Liver (tissue), 9 donors: ENCODE measurements around the gene NUS1. TPM values are rescaled to one million over a fixed set of nuclear protein-coding genes. Genes with fewer than 3 reads are reported as not detected.
"Not testable (repeated sequence)": the region's sequence is repeated elsewhere in the genome, so short reads cannot be mapped to it uniquely, and the experiment has no call there.

ENCODE experiments used
- DNase-seq: peaks from one replicate; pipeline ENCODE4 v3.0.0-alpha.2; 2017; ENCODE audit warnings: low spot score
- H3K27ac ChIP-seq, 2 donors: one replicate each; pipeline ENCODE4 v1.7.0; 2013; ENCODE audit warnings: inconsistent platforms in 2 of 2, low read length in 2 of 2, control low read depth in 1 of 2, low read depth in 1 of 2, mild to moderate bottlenecking in 1 of 2
- H3K27me3 ChIP-seq, 4 donors: one replicate each; pipeline versions ENCODE4 v1.6.1 to v1.7.0; 2013; ENCODE audit warnings: low read length in 3 of 4, inconsistent platforms in 1 of 4, mild to moderate bottlenecking in 1 of 4, moderate library complexity in 1 of 4; ENCODE audit not compliant: control insufficient read depth in 4 of 4, insufficient read depth in 4 of 4
- H3K36me3 ChIP-seq, 4 donors: one replicate each; pipeline versions ENCODE4 v1.6.1 to v1.7.0; 2013; ENCODE audit warnings: low read length in 3 of 4, mild to moderate bottlenecking in 3 of 4, low read depth in 1 of 4, moderate library complexity in 1 of 4; ENCODE audit not compliant: control insufficient read depth in 4 of 4, insufficient read depth in 3 of 4
- H3K4me1 ChIP-seq, 4 donors: one replicate each; pipeline versions ENCODE4 v1.6.1 to v1.7.0; 2013; ENCODE audit warnings: low read length in 3 of 4, mild to moderate bottlenecking in 3 of 4, moderate library complexity in 1 of 4; ENCODE audit not compliant: control insufficient read depth in 4 of 4, insufficient read depth in 4 of 4
- H3K4me3 ChIP-seq, 3 donors: one replicate each; pipeline versions ENCODE4 v1.6.1 to v1.7.0; 2013; ENCODE audit warnings: low read length in 3 of 3, control low read depth in 1 of 3, low read depth in 1 of 3, mild to moderate bottlenecking in 1 of 3
- H3K9ac ChIP-seq, 2 donors: one replicate each; pipeline ENCODE4 v1.7.0; 2013; ENCODE audit warnings: low read length in 2 of 2, mild to moderate bottlenecking in 2 of 2, moderate library complexity in 2 of 2, control low read depth in 1 of 2, low read depth in 1 of 2
- H3K9me3 ChIP-seq, 4 donors: one replicate each; pipeline versions ENCODE4 v1.6.1 to v1.7.0; 2013; ENCODE audit warnings: low read length in 3 of 4; ENCODE audit not compliant: control insufficient read depth in 4 of 4
- CTCF ChIP-seq: fragments of 150-350 bp; IDR thresholded peaks from 2 replicates; pipeline ENCODE4 v1.5.1; 2017; ENCODE audit warnings: improper control_type of control experiment, low read depth, low read length; ENCODE audit not compliant: missing input control
- EGR1 ChIP-seq, 2 donors: IDR thresholded peaks; 2 replicates each; pipeline ENCODE4 v1.6.1; 2016 to 2018; ENCODE audit warnings: antibody characterized with exemption in 2 of 2, low read depth in 2 of 2
- FOXA1 ChIP-seq: IDR thresholded peaks from 2 replicates; pipeline ENCODE4 v1.6.1; 2016; ENCODE audit warnings: antibody characterized with exemption
- FOXA2 ChIP-seq: IDR thresholded peaks from 2 replicates; pipeline ENCODE4 v1.6.1; 2016; ENCODE audit warnings: antibody characterized with exemption
- GABPA ChIP-seq, 2 donors: IDR thresholded peaks in 1 of 2; conservative IDR thresholded peaks in 1 of 2; 2 replicates each; pipeline ENCODE4 v1.6.1; 2016; ENCODE audit warnings: antibody characterized with exemption in 2 of 2, mild to moderate bottlenecking in 1 of 2, moderate library complexity in 1 of 2
- HNF4A ChIP-seq, 2 donors: conservative IDR thresholded peaks; 2 replicates each; pipeline ENCODE4 v1.6.1; 2016; ENCODE audit warnings: antibody characterized with exemption in 2 of 2, mild to moderate bottlenecking in 2 of 2
- HNF4G ChIP-seq: IDR thresholded peaks from 2 replicates; pipeline ENCODE4 v1.6.1; 2016; ENCODE audit warnings: antibody characterized with exemption
- JUND ChIP-seq, 2 donors: IDR thresholded peaks; 2 replicates each; pipeline ENCODE4 v1.6.1; 2016; ENCODE audit warnings: antibody characterized with exemption in 2 of 2
- NR2F2 ChIP-seq: IDR thresholded peaks from 2 replicates; pipeline ENCODE4 v1.6.1; 2016; ENCODE audit warnings: antibody characterized with exemption
- RAD21 ChIP-seq, 2 donors: IDR thresholded peaks; 2 replicates each; pipeline ENCODE4 v1.6.1; 2016; ENCODE audit warnings: antibody characterized with exemption in 2 of 2, mild to moderate bottlenecking in 2 of 2
- REST ChIP-seq: IDR thresholded peaks from 2 replicates; pipeline ENCODE4 v1.6.1; 2016; ENCODE audit warnings: antibody characterized with exemption, mild to moderate bottlenecking
- RXRA ChIP-seq, 2 donors: IDR thresholded peaks; 2 replicates each; pipeline ENCODE4 v1.6.1; 2017 to 2018; ENCODE audit warnings: antibody characterized with exemption in 2 of 2, mild to moderate bottlenecking in 1 of 2
- SP1 ChIP-seq: IDR thresholded peaks from 2 replicates; pipeline ENCODE4 v1.6.1; 2018; ENCODE audit warnings: antibody characterized with exemption, mild to moderate bottlenecking
- WGBS: extraction: QIAGEN DNeasy Blood & Tissue Kit; methylation state at CpG from one replicate; pipeline ENCODE4 v1.1.7; 2013; 5-methylcytosine and 5-hydroxymethylcytosine counted together
- polyA plus RNA-seq, 2 donors: library from polyadenylated mRNA; stranded (reverse) in 1 of 2; unstranded in 1 of 2; fragments of 200-250 nt in 1 of 2; fragments of >200 nt in 1 of 2; fragmentation: Nextera tagmentation in 1 of 2; extraction: Ambion mirVana in 1 of 2; gene quantifications; one replicate each; pipeline versions ENCODE4 v1.2.1 to v1.2.3, GENCODE V29; 2013 to 2015
- total RNA-seq, 2 donors: library from RNA; depleted of rRNA; stranded (reverse); fragments of >200 nt; gene quantifications; one replicate each; pipeline ENCODE4 v1.2.3, GENCODE V29; 2014
- TF ChIP-seq, protein P1 (sequence below): IDR thresholded peaks from 2 replicates; pipeline ENCODE4 v1.6.1; 2016; ENCODE audit warnings: antibody characterized with exemption
- TF ChIP-seq, protein P2 (sequence below): IDR thresholded peaks from 2 replicates; pipeline ENCODE4 v1.6.1; 2016; ENCODE audit warnings: antibody characterized with exemption
- donor health status: healthy.
- donor health status: healthy.
- donor health status: healthy.
- donor health status: healthy.
- donor health status: healthy.

Gene NUS1
- total and polyA plus RNA-seq, 4 donors: 10.0 to 26.4 (median 19.0) TPM

- H3K9me3 ChIP-seq, H3K4me1 ChIP-seq, H3K9ac ChIP-seq, H3K36me3 ChIP-seq, H3K27me3 ChIP-seq, DNase-seq, H3K27ac ChIP-seq, H3K4me3 ChIP-seq: not testable (repeated sequence)
- 62% methylated on average over 3 of the region's 3 CpGs for WGBS
These were observed 23.3 kb upstream of the NUS1 start for GRCh38 chr6:117651984-117652383.

DNA sequence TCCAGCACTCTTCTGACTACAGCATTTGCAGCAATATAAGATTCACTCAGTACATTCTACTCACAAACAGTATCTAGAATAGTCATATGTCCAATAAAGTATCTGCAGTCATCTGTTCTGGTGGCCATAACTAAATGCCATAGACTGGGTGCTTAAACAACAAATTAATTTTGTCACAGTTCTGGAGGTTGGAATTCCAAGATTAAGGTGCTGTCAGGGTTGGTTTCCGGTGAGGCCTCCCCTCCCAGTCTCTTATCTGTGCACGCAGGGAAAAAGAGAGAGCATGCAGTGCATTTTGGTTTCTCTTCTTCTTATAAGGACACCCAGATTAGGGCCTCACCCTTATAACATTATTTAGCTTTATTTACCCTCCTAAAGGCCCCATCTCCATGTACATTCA is 21.3 kb upstream of the NUS1 start:
- 87% methylated on average over 2 of the region's 2 CpGs for WGBS
- H3K9ac ChIP-seq: no peak overlapping the region
- H3K4me3 ChIP-seq: no peak overlapping the region
- H3K9me3 ChIP-seq: no peaks in the 10 kb centered on the region
- no peaks in the 10 kb centered on the region for H3K27me3 ChIP-seq
- DNase-seq: no peak
- no peak overlapping the region for H3K27ac ChIP-seq
- TF ChIP-seq EGR1 (IDR thresholded peaks at IDR 0.05; ENCODE audit: low read depth in 2 of 2) (no peak), FOXA2 (no peak), JUND (IDR thresholded peaks at IDR 0.05) (no peak), RXRA (IDR thresholded peaks at IDR 0.05) (no peak), GABPA (IDR thresholded peaks at IDR 0.05 in 1 of 2, conservative IDR thresholded peaks at IDR 0.05 in 1 of 2) (no peak), SP1 (no peak), FOXA1 (no peak), HNF4G (no peak), RAD21 (IDR thresholded peaks at IDR 0.05) (no peak)
- TF ChIP-seq, protein P1, sequence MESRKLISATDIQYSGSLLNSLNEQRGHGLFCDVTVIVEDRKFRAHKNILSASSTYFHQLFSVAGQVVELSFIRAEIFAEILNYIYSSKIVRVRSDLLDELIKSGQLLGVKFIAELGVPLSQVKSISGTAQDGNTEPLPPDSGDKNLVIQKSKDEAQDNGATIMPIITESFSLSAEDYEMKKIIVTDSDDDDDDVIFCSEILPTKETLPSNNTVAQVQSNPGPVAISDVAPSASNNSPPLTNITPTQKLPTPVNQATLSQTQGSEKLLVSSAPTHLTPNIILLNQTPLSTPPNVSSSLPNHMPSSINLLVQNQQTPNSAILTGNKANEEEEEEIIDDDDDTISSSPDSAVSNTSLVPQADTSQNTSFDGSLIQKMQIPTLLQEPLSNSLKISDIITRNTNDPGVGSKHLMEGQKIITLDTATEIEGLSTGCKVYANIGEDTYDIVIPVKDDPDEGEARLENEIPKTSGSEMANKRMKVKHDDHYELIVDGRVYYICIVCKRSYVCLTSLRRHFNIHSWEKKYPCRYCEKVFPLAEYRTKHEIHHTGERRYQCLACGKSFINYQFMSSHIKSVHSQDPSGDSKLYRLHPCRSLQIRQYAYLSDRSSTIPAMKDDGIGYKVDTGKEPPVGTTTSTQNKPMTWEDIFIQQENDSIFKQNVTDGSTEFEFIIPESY: no peak
- TF ChIP-seq, protein P2, sequence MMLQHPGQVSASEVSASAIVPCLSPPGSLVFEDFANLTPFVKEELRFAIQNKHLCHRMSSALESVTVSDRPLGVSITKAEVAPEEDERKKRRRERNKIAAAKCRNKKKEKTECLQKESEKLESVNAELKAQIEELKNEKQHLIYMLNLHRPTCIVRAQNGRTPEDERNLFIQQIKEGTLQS: no peak
- no peaks in the 10 kb centered on the region for H3K4me1 ChIP-seq
- H3K36me3 ChIP-seq: no peaks in the 10 kb centered on the region

DNA sequence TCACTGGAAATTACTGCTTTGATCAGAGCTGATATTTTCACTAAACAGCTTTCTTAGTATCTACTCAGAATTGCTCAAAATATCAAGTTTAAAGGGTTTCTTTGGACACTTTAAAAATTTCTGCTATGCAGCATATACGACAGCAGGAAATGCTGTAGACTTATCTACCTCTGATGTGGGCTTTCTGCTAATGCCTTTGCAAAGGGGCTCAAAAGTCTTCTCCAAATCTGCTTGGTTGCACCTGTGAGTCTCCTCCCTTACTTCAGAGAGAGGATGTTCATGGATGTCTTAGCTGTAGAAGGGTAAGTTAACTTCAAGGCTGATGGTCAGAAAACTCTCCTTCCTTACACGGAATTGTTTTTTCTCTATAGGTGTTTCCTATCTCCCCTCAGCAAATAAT is 19.9 kb upstream of the NUS1 start:
- Histone ChIP-seq H3K27me3 (no peaks in the 10 kb centered on the region), H3K27ac (no peak overlapping the region), H3K36me3 (no peaks in the 10 kb centered on the region), H3K9me3 (no peaks in the 10 kb centered on the region), H3K9ac (no peak overlapping the region), H3K4me1 (no peaks in the 10 kb centered on the region), H3K4me3 (no peak overlapping the region)
- WGBS: 78% methylated on average over 2 of the region's 2 CpGs
- DNase-seq: no peak
- TF ChIP-seq REST: no peak
- TF ChIP-seq HNF4A (conservative IDR thresholded peaks at IDR 0.05): no peak
- TF ChIP-seq, protein P2: no peak
- TF ChIP-seq CTCF: no peak
- TF ChIP-seq FOXA1: no peak
- no peak for TF ChIP-seq NR2F2
- no peak for TF ChIP-seq RXRA (IDR thresholded peaks at IDR 0.05)
